Loucy (cell line): ENCODE data around the gene MAP3K6.

Experiments used
- H2AFZ ChIP-seq: fragments of 200-600 bp; sonication (generic); 2 replicates; pipeline ENCODE4 v1.6.0; 2016; ENCODE audit warnings: antibody characterized with exemption, mild to moderate bottlenecking, low read length, moderate library complexity
- H3F3A ChIP-seq: fragments of 200-600 bp; 2 replicates; pipeline ENCODE4 v1.6.0; 2016; ENCODE audit warnings: antibody characterized with exemption, low read depth, mild to moderate bottlenecking
- H3K27me3 ChIP-seq: fragments of 200-600 bp; sonication (generic); 2 replicates; pipeline ENCODE4 v1.6.1; 2014; ENCODE audit warnings: low read length, mild to moderate bottlenecking; ENCODE audit not compliant: insufficient read depth, poor library complexity, severe bottlenecking
- H3K36me3 ChIP-seq: fragments of 200-600 bp; sonication (generic); 2 replicates; pipeline ENCODE4 v1.6.1; 2016; ENCODE audit warnings: low read length; ENCODE audit not compliant: insufficient read depth
- H3K4me1 ChIP-seq: fragments of 200-600 bp; sonication (generic); 2 replicates; pipeline ENCODE4 v1.5.1; 2014; ENCODE audit warnings: low read length, mild to moderate bottlenecking; ENCODE audit not compliant: insufficient read depth, poor library complexity, severe bottlenecking
- H3K4me2 ChIP-seq: fragments of 200-600 bp; sonication (generic); 2 replicates; pipeline ENCODE4 v1.6.0; 2014; ENCODE audit warnings: antibody characterized with exemption, low read length, low read depth, mild to moderate bottlenecking; ENCODE audit not compliant: poor library complexity, severe bottlenecking
- H3K4me3 ChIP-seq: fragments of 200-600 bp; sonication (generic); 2 replicates; pipeline ENCODE4 v1.5.1; 2014; ENCODE audit warnings: low read length, mild to moderate bottlenecking, mixed read lengths; ENCODE audit not compliant: poor library complexity, severe bottlenecking
- H3K79me2 ChIP-seq: fragments of 200-600 bp; sonication (generic); 2 replicates; pipeline ENCODE4 v1.6.1; 2014; ENCODE audit warnings: low read length; ENCODE audit not compliant: insufficient read depth
- H3K9ac ChIP-seq: fragments of 200-600 bp; sonication (generic); 2 replicates; pipeline ENCODE4 v1.6.0; 2014; ENCODE audit warnings: mild to moderate bottlenecking, low read depth, low read length, moderate library complexity; ENCODE audit not compliant: poor library complexity, severe bottlenecking
- H3K9me2 ChIP-seq: fragments of 200-600 bp; sonication (generic); replicated peaks from 2 replicates; pipeline ENCODE4 v1.6.1; 2016; ENCODE audit warnings: low read depth, low read length, mixed read lengths
- H3K9me3 ChIP-seq: fragments of 200-600 bp; sonication (generic); 2 replicates; pipeline ENCODE4 v1.6.1; 2014; ENCODE audit warnings: mild to moderate bottlenecking, antibody characterized with exemption, low read length, low read depth; ENCODE audit not compliant: insufficient read depth
- H4K20me1 ChIP-seq: fragments of 200-600 bp; sonication (generic); 2 replicates; pipeline ENCODE4 v1.6.0; 2014; ENCODE audit warnings: antibody characterized with exemption, low read length, mild to moderate bottlenecking; ENCODE audit not compliant: insufficient read depth, poor library complexity, severe bottlenecking
- EZH2phosphoT487 ChIP-seq: fragments of 200-600 bp; IDR thresholded peaks from 2 replicates; pipeline ENCODE4 v1.6.1; 2018; ENCODE audit warnings: antibody characterized with exemption, mild to moderate bottlenecking, moderate library complexity, borderline replicate concordance
- TF ChIP-seq, protein P1 (sequence below): fragments of 200-600 bp; sonication (generic); conservative IDR thresholded peaks from 2 replicates; pipeline ENCODE4 v1.5.1; 2014; ENCODE audit warnings: mild to moderate bottlenecking, antibody characterized with exemption, low read length

The MAP3K6 gene

GRCh38 chr1:27402349-27402754 is 35.6 kb upstream of the MAP3K6 start:
- no peaks in the 10 kb centered on the region for H4K20me1 ChIP-seq
- no peaks in the 10 kb centered on the region for H3K9me2 ChIP-seq
- no peaks in the 10 kb centered on the region for H3K27me3 ChIP-seq
- no peaks in the 10 kb centered on the region; the same call in 1 of the 2 replicates for H3K79me2 ChIP-seq
- H3K36me3 ChIP-seq, result peaks cover 7% of the 10 kb centered on the region; the same call in 1 of the 2 replicates
- H3F3A ChIP-seq, result peaks cover 20% of the 10 kb centered on the region; the same call in 1 of the 2 replicates
- H3K4me1 ChIP-seq, result peaks cover 48% of the 10 kb centered on the region
- H3K9ac ChIP-seq, result peak overlapping the region; percentile 91
- no peak overlapping the region for H2AFZ ChIP-seq
- H3K4me2 ChIP-seq, result peak overlapping the region; percentile 87
- H3K4me3 ChIP-seq, result peak overlapping the region; percentile 71
- TF ChIP-seq, protein P1, sequence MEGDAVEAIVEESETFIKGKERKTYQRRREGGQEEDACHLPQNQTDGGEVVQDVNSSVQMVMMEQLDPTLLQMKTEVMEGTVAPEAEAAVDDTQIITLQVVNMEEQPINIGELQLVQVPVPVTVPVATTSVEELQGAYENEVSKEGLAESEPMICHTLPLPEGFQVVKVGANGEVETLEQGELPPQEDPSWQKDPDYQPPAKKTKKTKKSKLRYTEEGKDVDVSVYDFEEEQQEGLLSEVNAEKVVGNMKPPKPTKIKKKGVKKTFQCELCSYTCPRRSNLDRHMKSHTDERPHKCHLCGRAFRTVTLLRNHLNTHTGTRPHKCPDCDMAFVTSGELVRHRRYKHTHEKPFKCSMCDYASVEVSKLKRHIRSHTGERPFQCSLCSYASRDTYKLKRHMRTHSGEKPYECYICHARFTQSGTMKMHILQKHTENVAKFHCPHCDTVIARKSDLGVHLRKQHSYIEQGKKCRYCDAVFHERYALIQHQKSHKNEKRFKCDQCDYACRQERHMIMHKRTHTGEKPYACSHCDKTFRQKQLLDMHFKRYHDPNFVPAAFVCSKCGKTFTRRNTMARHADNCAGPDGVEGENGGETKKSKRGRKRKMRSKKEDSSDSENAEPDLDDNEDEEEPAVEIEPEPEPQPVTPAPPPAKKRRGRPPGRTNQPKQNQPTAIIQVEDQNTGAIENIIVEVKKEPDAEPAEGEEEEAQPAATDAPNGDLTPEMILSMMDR, result peak; percentile 56
- TF ChIP-seq EZH2phosphoT487, result no peak
- no peaks in the 10 kb centered on the region for H3K9me3 ChIP-seq

DNA sequence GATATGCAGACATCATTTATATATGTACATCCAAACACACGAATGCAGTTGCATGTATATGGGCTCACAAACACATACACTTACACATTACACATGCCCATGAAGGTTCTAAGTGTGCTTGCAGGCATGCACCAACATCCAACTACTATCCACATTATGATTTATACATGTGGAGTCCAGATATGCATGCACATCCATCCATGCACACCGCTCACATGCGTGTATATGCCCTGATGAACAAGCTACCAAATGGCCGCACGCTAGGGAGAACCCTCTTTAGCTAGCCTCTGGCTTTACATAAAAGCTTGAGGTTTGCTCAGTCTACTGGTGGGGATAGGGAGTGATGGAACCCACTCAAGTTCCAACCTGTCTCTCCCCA is 34.2 kb upstream of the MAP3K6 start:
- H3K9me2 ChIP-seq, result no peaks in the 10 kb centered on the region
- peak overlapping the region; percentile 91 for H3K9ac ChIP-seq
- H4K20me1 ChIP-seq, result no peaks in the 10 kb centered on the region
- TF ChIP-seq, protein P1, result no peak
- no peak for TF ChIP-seq EZH2phosphoT487
- peaks cover 48% of the 10 kb centered on the region for H3K4me1 ChIP-seq
- no peaks in the 10 kb centered on the region for H3K9me3 ChIP-seq
- H3K79me2 ChIP-seq, result no peaks in the 10 kb centered on the region; the same call in 1 of the 2 replicates
- H2AFZ ChIP-seq, result no peak overlapping the region
- no peaks in the 10 kb centered on the region for H3K36me3 ChIP-seq
- H3K4me3 ChIP-seq, result no peak overlapping the region
- peaks cover 20% of the 10 kb centered on the region; the same call in 1 of the 2 replicates for H3F3A ChIP-seq
- H3K4me2 ChIP-seq, result no peak overlapping the region
- H3K27me3 ChIP-seq, result no peaks in the 10 kb centered on the region

GRCh38 chr1:27400082-27400962 is 33.6 kb upstream of the MAP3K6 start:
- H3K9me2 ChIP-seq, result no peaks in the 10 kb centered on the region
- TF ChIP-seq EZH2phosphoT487, result no peak
- TF ChIP-seq, protein P1, result no peak
- H3K79me2 ChIP-seq, result no peaks in the 10 kb centered on the region; the same call in 1 of the 2 replicates
- no peak overlapping the region for H3K4me2 ChIP-seq
- no peaks in the 10 kb centered on the region for H3K36me3 ChIP-seq
- H3K9ac ChIP-seq, result no peak overlapping the region
- no peaks in the 10 kb centered on the region for H3K27me3 ChIP-seq
- no peak overlapping the region for H3K4me3 ChIP-seq
- H4K20me1 ChIP-seq, result no peaks in the 10 kb centered on the region
- H2AFZ ChIP-seq, result no peak overlapping the region
- peaks cover 43% of the 10 kb centered on the region for H3K4me1 ChIP-seq
- H3K9me3 ChIP-seq, result no peaks in the 10 kb centered on the region
- H3F3A ChIP-seq, result peaks cover 20% of the 10 kb centered on the region; the same call in 1 of the 2 replicates
